ENCODE results near the gene VEPH1.
A peak's percentile ranks its signal among the peaks of the same experiment; 100 is the strongest.
"Not testable (repeated sequence)": the region's sequence is repeated elsewhere in the genome, so short reads cannot be mapped to it uniquely, and the experiment has no call there.

Gene VEPH1

GRCh38 chr3:157347577-157348303 lies 155.5 kb downstream of the VEPH1 start:
- no peaks in the 10 kb centered on the region for H3K27me3 Mint-ChIP-seq
- H3K4me3 Mint-ChIP-seq: no peak overlapping the region
- DNase-seq (no peak), ATAC-seq (replicated peaks) (no peak)
- H3K27ac Mint-ChIP-seq: no peak overlapping the region
- no peaks in the 10 kb centered on the region for H3K36me3 Mint-ChIP-seq (ENCODE audit: insufficient read depth)
- H3K4me1 Mint-ChIP-seq (ENCODE audit: low read depth in 2 of 2): no peaks in the 10 kb centered on the region
- peaks cover 5 to 22% of the 10 kb centered on the region in 2 donors for H3K9me3 Mint-ChIP-seq

- H3K4me3 Mint-ChIP-seq: no peak overlapping the region
- peaks cover 1 to 3% of the 10 kb centered on the region in 2 donors for H3K27me3 Mint-ChIP-seq
- no peak for ATAC-seq (replicated peaks)
- peaks cover 0 to 6% of the 10 kb centered on the region in 2 donors for H3K9me3 Mint-ChIP-seq
- H3K36me3 Mint-ChIP-seq (ENCODE audit: insufficient read depth): no peaks in the 10 kb centered on the region
- H3K4me1 Mint-ChIP-seq (ENCODE audit: low read depth in 2 of 2): no peaks in the 10 kb centered on the region
- H3K27ac Mint-ChIP-seq: no peak overlapping the region
- no peak for DNase-seq
Measured at GRCh38 chr3:157336252-157337009, 166.8 kb downstream of the VEPH1 start.

DNA sequence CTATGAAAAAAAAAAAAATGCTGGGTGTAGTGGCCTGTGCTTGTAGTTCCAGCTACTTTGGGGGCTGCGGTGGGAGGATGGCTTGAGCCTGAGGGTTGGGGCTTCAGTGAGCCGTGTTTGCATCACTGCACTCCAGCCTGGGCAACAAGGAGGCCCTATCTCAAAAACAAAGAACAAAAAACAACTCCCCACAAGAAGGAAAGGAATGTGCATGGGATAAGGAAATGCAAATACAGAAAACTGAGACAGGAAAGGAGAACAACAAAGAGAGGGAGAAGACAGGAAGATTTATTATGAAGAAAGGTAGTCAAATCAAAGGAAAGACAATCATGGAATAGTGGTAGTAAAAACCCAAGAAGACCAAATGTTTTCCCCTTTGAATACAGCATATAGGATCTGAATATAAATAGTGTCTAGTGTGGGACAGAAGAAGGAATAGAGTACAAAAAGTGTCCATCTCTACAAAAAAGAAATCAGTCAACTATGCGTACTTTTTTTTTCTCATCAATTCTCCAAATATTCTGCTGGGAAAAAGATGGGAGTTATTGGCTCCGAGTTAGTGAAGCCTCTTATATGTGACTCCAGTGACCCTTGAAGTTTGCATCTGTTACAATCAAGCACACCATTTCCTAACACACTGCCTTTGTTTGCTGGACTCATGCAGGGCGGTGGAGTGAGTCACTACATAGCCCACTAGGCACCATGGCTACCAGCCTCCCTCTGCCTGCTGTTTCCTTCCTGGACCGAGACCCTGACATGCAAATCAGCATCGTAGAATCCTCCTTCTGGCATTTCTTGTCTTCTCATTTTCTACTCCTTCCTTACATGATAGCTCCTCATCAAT lies 167.8 kb downstream of the VEPH1 start:
- H3K27me3 Mint-ChIP-seq: peaks cover 6 to 10% of the 10 kb centered on the region in 2 donors
- no peaks in the 10 kb centered on the region for H3K36me3 Mint-ChIP-seq (ENCODE audit: insufficient read depth)
- no peak for ATAC-seq (replicated peaks)
- no peak for DNase-seq
- no peaks in the 10 kb centered on the region for H3K4me1 Mint-ChIP-seq (ENCODE audit: low read depth in 2 of 2)
- no peak overlapping the region for H3K4me3 Mint-ChIP-seq
- peaks cover 0 to 4% of the 10 kb centered on the region in 2 donors for H3K9me3 Mint-ChIP-seq
- H3K27ac Mint-ChIP-seq: no peak overlapping the region

DNA sequence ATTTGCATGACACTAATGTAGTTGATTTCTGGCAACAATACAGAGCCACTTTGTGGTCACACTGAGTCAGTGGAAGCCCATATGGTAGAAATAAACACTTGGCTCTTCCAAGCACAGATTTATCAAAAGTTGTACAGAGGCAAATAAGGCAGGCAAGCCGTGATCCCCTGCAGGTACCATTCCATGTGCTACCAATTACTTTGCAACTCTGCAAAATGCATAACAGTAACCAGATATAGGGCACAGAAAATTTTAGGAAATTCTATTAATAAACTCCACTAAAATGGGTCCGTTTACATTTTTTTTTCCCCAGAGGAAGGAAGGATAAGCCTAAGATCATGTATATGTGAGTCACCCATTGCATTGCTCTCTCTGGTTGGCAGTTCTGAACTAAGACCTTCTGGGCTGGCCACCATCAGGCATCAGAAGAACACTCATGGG lies 169.6 kb downstream of the VEPH1 start:
- Mint-ChIP-seq H3K4me3 (no peak overlapping the region), H3K27ac (no peak overlapping the region), H3K4me1 (ENCODE audit: low read depth in 2 of 2) (peaks cover 1 to 7% of the 10 kb centered on the region in 2 donors), H3K36me3 (ENCODE audit: insufficient read depth) (no peaks in the 10 kb centered on the region), H3K9me3 (no peaks in the 10 kb centered on the region), H3K27me3 (peaks cover 6 to 10% of the 10 kb centered on the region in 2 donors)
- DNase-seq (no peak), ATAC-seq (replicated peaks) (no peak)

- Mint-ChIP-seq H3K36me3 (ENCODE audit: insufficient read depth) (no peaks in the 10 kb centered on the region), H3K27ac (no peak overlapping the region), H3K27me3 (peaks cover 15 to 22% of the 10 kb centered on the region in 2 donors), H3K4me3 (no peak overlapping the region), H3K9me3 (peaks cover 0 to 1% of the 10 kb centered on the region in 2 donors), H3K4me1 (ENCODE audit: low read depth in 2 of 2) (peaks cover 2 to 7% of the 10 kb centered on the region in 2 donors)
- no peak for DNase-seq
- no peak for ATAC-seq (replicated peaks)
Measured at GRCh38 chr3:157330206-157330605, 173.0 kb downstream of the VEPH1 start.

DNA sequence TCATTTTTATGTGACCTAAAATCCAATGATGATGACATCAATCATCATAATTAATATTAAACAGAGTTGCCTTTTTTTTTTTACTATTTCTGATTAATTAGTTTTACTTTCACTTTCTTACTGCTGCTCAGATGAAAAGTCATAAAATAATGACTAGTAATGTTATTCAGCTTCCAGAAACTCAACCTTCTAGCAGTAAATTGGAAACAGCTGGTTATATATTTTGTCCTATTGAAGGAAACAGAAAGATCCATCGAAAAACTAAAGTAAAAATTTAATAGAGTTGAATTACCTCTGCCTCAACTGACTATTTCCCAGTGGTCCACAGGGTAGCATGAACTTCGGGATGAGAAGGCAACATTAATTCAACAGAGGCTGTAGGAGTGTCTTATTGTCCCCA lies 173.7 kb downstream of the VEPH1 start:
- ATAC-seq (replicated peaks): no peak
- H3K4me1 Mint-ChIP-seq (ENCODE audit: low read depth in 2 of 2): peaks cover 2 to 7% of the 10 kb centered on the region in 2 donors

GRCh38 chr3:157327837-157328236 lies 175.4 kb downstream of the VEPH1 start:
- Mint-ChIP-seq H3K27me3 (peaks cover 15 to 31% of the 10 kb centered on the region in 2 donors), H3K4me1 (ENCODE audit: low read depth in 2 of 2) (peaks cover 4 to 7% of the 10 kb centered on the region in 2 donors), H3K36me3 (ENCODE audit: insufficient read depth) (no peaks in the 10 kb centered on the region), H3K9me3 (peaks cover 0 to 1% of the 10 kb centered on the region in 2 donors), H3K27ac (no peak overlapping the region), H3K4me3 (no peak overlapping the region)
- ATAC-seq (replicated peaks) (no peak), DNase-seq (no peak)

More for the DNA sequence above, 173.7 kb downstream of the VEPH1 start:
- peaks cover 15 to 26% of the 10 kb centered on the region in 2 donors for H3K27me3 Mint-ChIP-seq
- H3K9me3 Mint-ChIP-seq: peaks cover 0 to 1% of the 10 kb centered on the region in 2 donors
- no peak overlapping the region for H3K27ac Mint-ChIP-seq
- DNase-seq: no peak
- H3K36me3 Mint-ChIP-seq (ENCODE audit: insufficient read depth): no peaks in the 10 kb centered on the region
- peak overlapping the region in 1 of 2 donors; percentile 36 for H3K4me3 Mint-ChIP-seq

- H3K4me3 Mint-ChIP-seq: no peak overlapping the region
- H3K9me3 Mint-ChIP-seq: peaks cover 0 to 1% of the 10 kb centered on the region in 2 donors
- DNase-seq (no peak), ATAC-seq (replicated peaks) (no peak)
- H3K27ac Mint-ChIP-seq: no peak overlapping the region
- peaks cover 15 to 31% of the 10 kb centered on the region in 2 donors for H3K27me3 Mint-ChIP-seq
- H3K4me1 Mint-ChIP-seq (ENCODE audit: low read depth in 2 of 2): peaks cover 4 to 7% of the 10 kb centered on the region in 2 donors
- H3K36me3 Mint-ChIP-seq (ENCODE audit: insufficient read depth): no peaks in the 10 kb centered on the region
Measured at GRCh38 chr3:157327018-157327417, 176.2 kb downstream of the VEPH1 start.

DNA sequence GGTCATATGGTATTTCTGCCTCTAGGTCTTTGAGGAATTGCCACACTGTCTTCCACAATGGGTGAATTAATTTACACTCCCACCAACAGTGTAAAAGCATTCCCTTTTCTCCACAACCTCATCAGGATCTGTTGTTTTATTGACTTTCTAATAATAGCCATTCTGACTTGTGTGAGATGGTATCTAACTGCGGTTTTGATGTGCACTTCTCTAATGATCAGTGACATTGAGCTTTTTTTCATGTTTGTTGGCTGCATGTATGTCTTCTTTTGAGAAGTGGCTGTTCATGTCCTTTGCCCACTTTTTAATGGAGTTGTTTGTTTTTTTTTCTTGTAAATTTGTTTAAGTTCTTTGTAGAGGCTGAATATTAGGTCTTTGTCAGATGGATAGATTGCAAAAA lies 178.3 kb downstream of the VEPH1 start:
- H3K36me3 Mint-ChIP-seq (ENCODE audit: insufficient read depth); DNase-seq; H3K27ac Mint-ChIP-seq; ATAC-seq (replicated peaks); H3K4me3 Mint-ChIP-seq; H3K4me1 Mint-ChIP-seq (ENCODE audit: low read depth in 2 of 2); H3K9me3 Mint-ChIP-seq: not testable (repeated sequence)
- H3K27me3 Mint-ChIP-seq: peaks cover 9 to 21% of the 10 kb centered on the region in 2 donors

DNA sequence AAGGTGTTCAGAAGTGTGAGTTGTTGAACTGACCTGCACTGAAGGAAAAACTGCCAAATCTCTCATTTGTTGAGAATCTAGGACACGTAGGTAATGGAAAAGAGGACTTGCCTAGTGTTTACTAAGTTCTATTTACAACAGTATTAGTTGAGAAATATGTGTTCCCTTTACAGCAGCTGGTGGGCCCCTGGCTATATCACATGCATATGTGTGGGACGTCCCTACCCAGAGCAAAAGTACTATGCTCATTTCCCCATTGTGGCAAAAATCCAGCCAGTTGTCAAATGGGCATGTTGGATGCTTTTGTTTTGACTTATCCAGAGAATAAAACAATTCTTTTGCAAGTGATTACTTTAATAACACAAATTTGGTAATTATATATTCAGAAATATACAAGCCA lies 179.9 kb downstream of the VEPH1 start:
- H3K36me3 Mint-ChIP-seq (ENCODE audit: insufficient read depth): no peaks in the 10 kb centered on the region
- no peak for ATAC-seq (replicated peaks)
- H3K27me3 Mint-ChIP-seq: peaks cover 9 to 21% of the 10 kb centered on the region in 2 donors
- no peak overlapping the region for H3K4me3 Mint-ChIP-seq
- DNase-seq: no peak
- H3K4me1 Mint-ChIP-seq (ENCODE audit: low read depth in 2 of 2): peaks cover 0 to 3% of the 10 kb centered on the region in 2 donors
- peaks cover 0 to 1% of the 10 kb centered on the region in 2 donors for H3K9me3 Mint-ChIP-seq
- no peak overlapping the region for H3K27ac Mint-ChIP-seq

DNA sequence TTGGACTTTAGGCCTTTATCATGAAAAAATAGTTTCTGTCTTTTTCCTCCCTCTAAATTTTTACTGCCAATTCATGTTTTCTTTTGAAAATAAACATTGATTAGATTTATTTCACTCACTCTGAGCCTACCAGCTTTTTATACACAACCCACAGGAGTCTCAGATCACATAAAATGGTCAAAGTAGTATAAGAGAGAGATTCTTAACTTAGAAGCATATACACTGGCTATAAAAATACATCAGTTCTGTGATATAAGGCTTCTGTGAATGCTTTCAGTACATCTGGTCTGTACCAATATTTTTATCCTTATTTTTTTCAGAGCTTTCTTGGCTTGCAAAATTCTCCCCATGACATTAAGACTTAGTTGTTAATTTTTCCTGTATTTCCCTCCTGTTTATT lies 183.5 kb downstream of the VEPH1 start:
- H3K9me3 Mint-ChIP-seq: no peaks in the 10 kb centered on the region
- no peak for DNase-seq
- H3K27ac Mint-ChIP-seq: no peak overlapping the region
- peaks cover 8 to 15% of the 10 kb centered on the region in 2 donors for H3K27me3 Mint-ChIP-seq
- peaks cover 0 to 2% of the 10 kb centered on the region in 2 donors for H3K4me1 Mint-ChIP-seq (ENCODE audit: low read depth in 2 of 2)
- no peak overlapping the region for H3K4me3 Mint-ChIP-seq
- H3K36me3 Mint-ChIP-seq (ENCODE audit: insufficient read depth): no peaks in the 10 kb centered on the region
- ATAC-seq (replicated peaks): no peak

DNA sequence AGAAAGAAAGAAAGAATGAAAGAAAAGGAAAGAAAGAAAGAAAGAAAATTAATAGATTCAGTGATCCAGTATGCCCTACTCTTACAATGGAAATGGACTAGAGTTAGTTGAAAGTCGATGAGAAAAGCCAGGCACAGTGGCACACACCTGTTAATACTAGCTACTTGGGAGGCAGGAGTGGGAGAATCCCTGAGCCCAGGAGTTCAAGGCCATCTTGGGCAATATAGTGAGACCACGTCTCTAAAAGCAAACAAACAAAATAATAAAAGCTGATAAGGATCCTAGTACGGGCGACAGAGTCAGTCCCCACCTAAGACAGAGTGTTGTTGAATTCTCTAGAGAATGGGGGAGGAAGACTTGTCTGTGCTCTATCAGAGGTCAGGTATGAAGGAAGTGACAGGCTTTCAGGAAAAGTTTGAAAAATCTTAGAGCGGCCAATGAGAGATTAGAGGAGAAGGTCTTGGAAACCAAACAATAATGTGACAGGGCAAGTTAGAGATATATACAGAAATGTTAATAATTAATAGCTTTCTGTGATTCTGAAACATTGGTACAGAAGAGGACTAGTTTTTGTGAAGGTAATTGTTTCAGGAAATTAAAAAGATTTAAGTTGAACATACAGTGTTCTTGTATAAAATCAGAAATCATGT lies 184.5 kb downstream of the VEPH1 start:
- H3K27ac Mint-ChIP-seq: no peak overlapping the region
- peaks cover 8 to 9% of the 10 kb centered on the region in 2 donors for H3K27me3 Mint-ChIP-seq

DNA sequence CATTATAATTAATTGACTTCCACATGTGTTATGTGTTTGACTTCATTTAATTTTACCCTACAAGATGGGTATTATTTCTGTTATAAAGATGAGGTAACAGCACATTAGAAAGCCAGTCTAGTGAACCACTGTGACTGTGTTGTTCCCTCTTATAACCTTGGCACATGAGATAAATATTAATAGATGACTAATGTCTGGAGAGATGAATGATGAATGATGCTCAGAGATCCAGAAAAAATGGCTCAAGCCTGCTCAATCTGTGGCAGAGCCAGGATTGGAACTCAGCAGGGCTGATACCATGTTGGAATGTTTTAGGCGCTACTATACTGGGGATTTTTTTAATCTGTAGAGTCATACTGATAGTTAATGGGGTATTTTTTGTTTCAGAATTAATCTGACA lies 185.3 kb downstream of the VEPH1 start:
- Mint-ChIP-seq H3K36me3 (ENCODE audit: insufficient read depth) (no peaks in the 10 kb centered on the region), H3K4me1 (ENCODE audit: low read depth in 2 of 2) (no peaks in the 10 kb centered on the region), H3K9me3 (no peaks in the 10 kb centered on the region), H3K4me3 (no peak overlapping the region), H3K27ac (no peak overlapping the region), H3K27me3 (peaks cover 8 to 9% of the 10 kb centered on the region in 2 donors)
- ATAC-seq (replicated peaks): no peak
- DNase-seq: no peak

More for the DNA sequence above, 184.5 kb downstream of the VEPH1 start:
- no peak for ATAC-seq (replicated peaks)
- DNase-seq: no peak
- Mint-ChIP-seq H3K4me1 (ENCODE audit: low read depth in 2 of 2) (no peaks in the 10 kb centered on the region), H3K36me3 (ENCODE audit: insufficient read depth) (no peaks in the 10 kb centered on the region), H3K4me3 (no peak overlapping the region), H3K9me3 (no peaks in the 10 kb centered on the region)

All from effector memory CD8-positive, alpha-beta T cell (primary cell).